Stimulated activated CD8-positive, alpha-beta memory T cell treated with anti-CD3 and anti-CD28 coated beads, Interleukin-4, amount 100 ng/mL, for 4 hours (primary cell): ENCODE measurements around the gene DLG5.

ENCODE experiments used
- DNase-seq, 2 donors: peaks; one replicate each; pipeline ENCODE4 v3.0.0-alpha.2; 2020; ENCODE audit warnings: low read depth in 2 of 2, low spot score in 1 of 2

Gene DLG5

GRCh38 chr10:77926566-77927401, at the start of gene DLG5:
DLG5 (minus strand) TSS chr10:77926755; CDS start chr10:77926520, 235 bp downstream.
- peak in 1 of 2 donors; percentile 10 for DNase-seq

GRCh38 chr10:77975086-77975666, 48.6 kb upstream of the DLG5 start:
- no peak for DNase-seq

DNA sequence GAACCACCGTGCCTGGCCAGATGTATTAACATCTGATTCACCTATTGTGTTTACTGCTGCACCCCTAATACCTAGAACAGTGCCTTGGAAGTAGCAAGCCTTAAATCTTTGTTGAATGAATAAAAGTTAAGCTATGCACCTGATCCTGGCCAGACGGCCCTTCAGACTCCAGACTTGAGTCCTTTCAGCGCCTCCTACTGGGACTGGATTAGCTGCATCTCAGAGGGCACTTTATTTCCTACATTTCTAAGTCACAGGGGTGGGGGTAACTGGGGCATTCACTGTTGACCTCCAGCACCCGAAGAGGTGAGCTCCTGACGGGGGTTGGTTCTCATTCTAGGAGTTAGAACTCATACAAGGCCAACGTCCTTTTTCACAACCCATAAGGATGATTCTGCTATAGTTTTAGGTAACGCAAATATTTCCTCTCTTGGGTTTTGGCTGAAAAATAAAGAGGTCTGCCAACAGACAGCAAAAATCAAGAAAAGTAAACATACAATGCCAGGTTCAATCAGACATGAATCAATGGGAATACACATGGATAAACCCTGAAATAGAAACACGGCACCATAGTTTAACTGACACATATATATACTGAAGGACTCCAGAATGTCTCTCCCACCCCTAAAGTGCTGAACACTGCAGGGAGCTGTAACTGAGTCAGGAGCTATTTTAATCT, 48.0 kb upstream of the DLG5 start:
- no peak for DNase-seq

GRCh38 chr10:77973276-77973675, 46.7 kb upstream of the DLG5 start:
- DNase-seq, result no peak

DNA sequence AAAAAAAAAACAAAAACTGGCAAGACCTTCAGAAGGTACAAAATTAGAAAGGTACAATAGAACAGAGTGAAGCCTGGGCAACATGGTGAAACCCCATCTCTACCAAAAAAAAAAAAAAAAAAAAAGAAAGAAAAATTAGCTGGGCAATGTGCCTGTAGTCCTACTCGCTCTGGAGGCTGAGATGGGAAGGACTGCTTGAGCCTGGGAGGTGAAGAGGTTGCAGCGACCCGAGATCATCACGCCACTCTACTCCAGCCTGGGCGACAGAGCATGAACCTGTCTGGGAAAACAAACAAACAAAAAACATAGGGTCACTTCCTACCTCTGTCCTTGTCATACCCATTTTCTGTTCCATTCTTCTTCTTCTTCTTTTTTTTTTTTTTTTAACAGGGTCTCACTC, 45.6 kb upstream of the DLG5 start:
- no peak for DNase-seq

- DNase-seq, result no peak
Observed at GRCh38 chr10:77971804-77972144, 45.2 kb upstream of the DLG5 start.

DNA sequence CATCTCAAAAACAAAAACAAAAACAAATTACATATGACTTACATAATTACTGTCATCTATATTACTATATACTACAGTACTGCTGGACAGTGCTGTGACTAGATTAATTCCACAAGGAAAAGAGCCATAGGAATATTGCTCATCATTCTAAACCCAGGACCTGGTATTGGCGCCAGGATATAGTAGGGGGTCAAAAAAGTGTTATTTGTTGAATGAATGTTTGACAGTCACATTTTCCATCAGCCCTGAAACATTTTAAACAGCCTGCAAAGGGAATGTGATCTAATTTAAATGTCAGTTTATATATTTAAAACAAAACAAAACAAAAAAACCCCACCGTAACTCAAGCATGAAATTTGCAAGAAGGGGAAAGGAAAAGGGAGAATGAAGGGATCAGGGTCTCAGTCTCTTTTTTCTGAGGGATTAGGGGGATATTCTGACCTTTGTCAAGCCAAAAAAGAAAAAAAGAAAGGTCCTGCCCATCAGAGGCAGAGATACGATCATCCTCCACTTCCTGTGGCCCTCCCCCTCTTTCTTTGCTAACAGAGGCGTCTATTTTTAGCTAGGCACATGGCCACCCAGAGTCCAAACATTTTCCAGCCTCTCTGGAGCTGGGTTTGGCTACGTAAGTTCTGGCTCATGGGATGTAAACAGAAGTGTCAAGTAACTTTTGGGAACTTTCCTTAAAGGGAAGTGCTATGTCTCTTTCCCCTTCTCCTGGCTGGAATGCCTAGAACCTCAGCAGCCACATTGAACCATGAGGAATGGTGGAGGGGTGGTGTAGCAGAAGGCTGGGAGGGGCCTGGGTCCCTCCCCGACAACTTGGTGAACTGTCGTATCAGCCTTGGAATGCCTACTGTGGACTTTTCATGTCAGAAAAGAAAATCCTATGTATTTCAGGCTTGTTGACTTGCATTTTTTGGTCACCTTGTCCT, 44.6 kb upstream of the DLG5 start:
- no peak for DNase-seq

DNA sequence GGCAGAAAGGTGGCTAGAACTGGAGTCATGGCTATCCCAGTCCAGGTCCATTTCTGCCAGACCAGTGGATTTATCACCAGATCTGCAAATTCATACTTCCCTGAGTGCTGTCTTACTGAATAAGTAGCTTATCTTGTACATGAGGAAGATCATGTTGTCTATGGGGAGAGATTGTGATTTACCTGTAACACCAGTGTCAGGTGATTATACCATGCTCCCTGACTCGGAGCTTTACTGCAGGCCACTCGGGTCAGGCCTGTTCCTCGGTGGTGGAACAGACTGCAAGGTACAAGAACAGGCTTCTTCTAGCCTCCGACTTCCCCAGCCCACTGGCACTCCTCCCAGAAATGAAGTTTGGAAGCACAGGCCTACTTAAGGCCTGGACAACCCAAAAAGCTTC, 42.6 kb upstream of the DLG5 start:
- DNase-seq, result no peak

DNA sequence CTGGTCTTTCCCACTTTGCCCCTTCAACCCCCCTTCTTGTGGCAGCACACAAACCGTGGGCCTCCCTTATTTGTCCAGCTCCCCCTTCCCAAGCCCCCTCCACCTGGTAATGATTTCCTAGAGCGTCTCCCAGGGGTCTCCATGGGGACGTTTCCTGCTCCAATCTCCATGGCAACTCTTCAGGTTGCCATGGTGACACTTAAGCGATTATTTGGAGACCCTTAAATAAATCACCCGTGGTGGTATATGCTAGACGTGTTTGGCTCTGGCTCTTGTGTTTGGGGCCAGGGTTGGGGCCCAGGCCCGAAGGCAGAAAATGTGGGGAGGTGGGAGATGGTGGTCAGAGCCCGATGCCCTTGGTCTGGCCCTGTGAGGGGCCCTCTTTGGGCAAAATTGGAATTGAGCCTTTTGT, 41.1 kb upstream of the DLG5 start:
- DNase-seq, result no peak

DNA sequence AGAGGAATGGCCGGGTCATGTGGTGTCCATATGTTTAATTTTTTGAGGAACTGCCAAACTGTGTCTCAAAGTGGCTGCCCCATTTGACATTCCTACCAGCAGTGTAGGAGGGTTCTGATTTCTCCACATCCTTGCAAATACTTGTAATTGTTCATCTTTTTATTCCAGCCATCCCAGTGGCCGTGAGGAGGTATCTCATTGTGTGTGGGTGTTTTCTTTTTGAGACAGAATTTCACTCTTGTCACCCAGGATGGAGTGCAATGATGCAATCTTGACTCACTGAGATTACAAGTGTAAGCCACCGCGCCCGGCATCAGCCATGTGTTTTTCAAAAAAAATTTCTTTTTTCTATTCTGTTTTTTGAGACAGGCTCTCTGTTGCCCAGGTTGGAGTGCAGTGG, 38.7 kb upstream of the DLG5 start:
- no peak for DNase-seq

DNA sequence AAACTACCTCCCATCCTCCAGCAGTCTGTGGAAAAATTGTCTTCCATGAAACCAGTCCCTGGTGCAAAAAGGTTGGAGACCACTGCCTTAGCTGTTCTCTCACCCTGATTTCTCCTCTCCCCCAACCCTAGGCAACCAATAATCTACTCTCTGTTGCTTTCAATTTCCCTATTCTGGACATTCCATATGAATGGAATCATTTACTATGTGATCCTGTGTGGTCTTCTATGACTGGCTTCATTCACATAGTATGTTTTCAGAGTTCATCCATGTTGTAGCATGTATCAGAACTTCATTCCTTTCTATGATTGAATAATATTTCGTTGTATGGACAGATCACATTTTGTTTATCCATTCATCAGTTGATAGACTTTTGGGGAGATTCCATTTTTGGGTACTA, 38.3 kb upstream of the DLG5 start:
- no peak for DNase-seq

GRCh38 chr10:77963901-77964300, 37.3 kb upstream of the DLG5 start:
- DNase-seq, result no peak

DNA sequence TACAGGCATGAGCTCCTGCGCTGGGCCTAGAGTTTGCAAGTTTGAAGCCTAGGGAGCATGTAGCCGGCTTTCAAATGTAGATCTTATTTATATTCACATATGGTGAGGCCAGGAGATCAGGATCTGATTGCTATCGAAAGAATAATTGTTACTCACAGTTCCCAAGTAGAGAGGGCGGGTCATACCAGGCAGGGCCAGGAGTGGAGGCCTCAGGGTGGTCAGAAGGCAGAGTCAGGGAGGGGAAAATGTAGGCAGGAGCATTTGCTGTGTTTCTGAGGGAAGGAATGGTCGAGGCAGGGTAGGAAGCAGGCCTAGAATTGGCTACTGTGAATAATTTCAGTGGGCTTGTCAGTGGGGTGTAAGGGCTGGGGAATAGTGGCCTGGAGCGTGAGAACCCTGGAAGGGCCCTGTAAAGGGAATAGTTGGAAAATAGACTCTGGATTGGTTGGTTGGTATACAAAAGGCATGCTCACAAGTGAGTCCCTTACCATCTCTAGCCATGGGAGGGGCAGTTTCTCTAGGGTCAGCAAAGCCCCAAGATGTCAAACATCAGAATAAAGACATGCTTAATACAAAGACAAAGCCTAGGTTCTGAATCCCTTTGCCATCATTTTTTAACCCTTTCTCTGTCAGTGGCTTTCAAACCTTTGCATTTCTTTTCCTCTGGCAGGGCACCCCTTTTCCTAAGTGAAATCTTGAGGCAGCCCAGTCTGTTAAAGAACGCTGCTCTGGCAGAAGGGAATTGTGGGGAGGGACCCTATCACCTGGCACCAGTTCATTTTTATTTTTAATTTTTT, 36.0 kb upstream of the DLG5 start:
- DNase-seq, result no peak

GRCh38 chr10:77961668-77962067, 35.1 kb upstream of the DLG5 start:
- DNase-seq, result no peak

GRCh38 chr10:77960829-77961329, 34.3 kb upstream of the DLG5 start:
- no peak for DNase-seq

- DNase-seq, result no peak
Observed at GRCh38 chr10:77959887-77960455, 33.4 kb upstream of the DLG5 start.

DNA sequence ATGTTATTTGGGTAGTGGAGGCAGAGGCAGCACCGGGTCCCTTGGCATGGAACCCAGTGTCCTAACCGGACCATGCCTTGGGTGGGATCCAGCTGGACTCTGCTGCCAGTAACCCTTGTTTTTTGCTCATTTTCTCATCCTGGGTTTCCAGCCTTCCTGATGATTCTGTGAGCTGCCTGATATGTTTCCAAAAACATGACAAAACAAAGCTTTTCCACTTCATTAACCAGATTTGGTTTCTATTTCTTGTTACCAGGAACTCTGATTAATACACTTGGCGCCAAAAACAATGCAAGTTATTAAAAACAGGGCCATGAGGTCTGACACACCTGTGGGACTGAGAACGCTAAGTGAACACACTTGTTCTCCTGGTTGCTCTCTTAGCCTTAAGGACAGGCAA, 32.8 kb upstream of the DLG5 start:
- no peak for DNase-seq

DNA sequence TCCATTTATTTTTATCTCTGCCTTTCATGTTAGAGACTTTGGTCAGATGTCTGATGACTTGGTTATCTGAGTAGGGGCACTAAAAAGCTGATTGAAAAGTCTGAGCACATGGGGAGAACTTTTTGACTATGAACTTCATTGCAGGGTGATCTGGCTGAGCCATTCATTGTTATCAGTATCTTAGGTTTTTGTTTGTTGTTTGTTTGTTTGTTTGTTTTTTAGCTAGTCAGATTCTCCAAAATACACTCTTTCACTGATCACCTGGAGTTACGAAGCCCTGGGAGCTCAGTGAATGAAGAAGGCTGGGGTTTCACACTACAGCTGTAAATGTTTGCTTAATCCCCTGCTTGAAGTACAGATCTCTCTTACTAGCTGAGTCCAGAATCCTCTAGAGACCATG, 28.6 kb upstream of the DLG5 start:
- DNase-seq, result no peak

- no peak for DNase-seq
Observed at GRCh38 chr10:77949167-77949566, 22.6 kb upstream of the DLG5 start.

GRCh38 chr10:77946084-77946483, 19.5 kb upstream of the DLG5 start:
- DNase-seq, result no peak
